Neutrophil (primary cell): ENCODE measurements around the gene IL15RA.

ENCODE experiments used
- H3K27ac ChIP-seq: fragments of 200-600 bp; sonication (generic); 2 replicates; pipeline ENCODE4 v1.5.1; 2016; ENCODE audit warnings: mild to moderate bottlenecking, moderate library complexity
- H3K27me3 ChIP-seq: fragments of 200-600 bp; sonication (generic); 2 replicates; pipeline ENCODE4 v1.6.0; 2016; ENCODE audit warnings: mild to moderate bottlenecking
- H3K36me3 ChIP-seq: fragments of 200-600 bp; sonication (generic); 2 replicates; pipeline ENCODE4 v1.5.1; 2017
- H3K4me1 ChIP-seq, 2 experiments: fragments of 200-600 bp in 1 of 2; sonication (generic) in 1 of 2; 1 replicate in 1 of 2; 2 replicates in 1 of 2; pipeline versions ENCODE4 v1.5.1 to v1.6.1; 2013 to 2016; ENCODE audit warnings: low read depth in 1 of 2, low read length in 1 of 2, mild to moderate bottlenecking in 1 of 2, moderate library complexity in 1 of 2; ENCODE audit not compliant: control insufficient read depth in 1 of 2, insufficient read depth in 1 of 2
- H3K4me3 ChIP-seq, 2 experiments: fragments of 200-600 bp in 1 of 2; sonication (generic) in 1 of 2; 1 replicate in 1 of 2; 2 replicates in 1 of 2; pipeline ENCODE4 v1.5.1; 2013 to 2016; ENCODE audit warnings: low read depth in 1 of 2, low read length in 1 of 2, mild to moderate bottlenecking in 1 of 2, moderate library complexity in 1 of 2
- H3K9me3 ChIP-seq: fragments of 200-600 bp; sonication (generic); 2 replicates; pipeline ENCODE4 v1.5.1; 2016
- TF ChIP-seq, protein P1 (sequence below): fragments of 200-600 bp; sonication (generic); IDR thresholded peaks from 2 replicates; pipeline ENCODE4 v1.5.1; 2016; ENCODE audit warnings: antibody characterized with exemption

IL15RA gene

DNA sequence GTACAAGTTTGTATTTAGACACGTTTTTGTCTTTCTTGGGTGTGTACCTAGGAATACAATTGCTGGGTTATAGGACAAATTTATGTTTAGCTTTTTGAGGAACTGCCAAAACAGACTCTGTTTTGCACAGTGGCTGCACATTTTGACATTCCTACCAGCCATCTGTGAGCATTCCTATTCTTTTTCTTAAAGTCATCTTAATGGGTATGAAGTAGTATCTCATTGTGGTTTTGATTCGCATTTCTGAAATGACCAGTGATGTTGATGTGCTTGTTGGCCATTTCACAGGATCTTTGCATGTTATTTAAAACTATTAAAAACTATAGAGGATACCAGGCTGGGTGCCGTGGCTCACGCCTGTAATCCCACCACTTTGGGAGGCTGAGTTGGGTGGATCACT, 32.6 kb upstream of the IL15RA start:
- no peaks in the 10 kb centered on the region for H3K36me3 ChIP-seq
- H3K27me3 ChIP-seq, result peaks cover 7% of the 10 kb centered on the region
- H3K4me1 ChIP-seq, result no peaks in the 10 kb centered on the region
- no peak overlapping the region for H3K27ac ChIP-seq
- TF ChIP-seq, protein P1, sequence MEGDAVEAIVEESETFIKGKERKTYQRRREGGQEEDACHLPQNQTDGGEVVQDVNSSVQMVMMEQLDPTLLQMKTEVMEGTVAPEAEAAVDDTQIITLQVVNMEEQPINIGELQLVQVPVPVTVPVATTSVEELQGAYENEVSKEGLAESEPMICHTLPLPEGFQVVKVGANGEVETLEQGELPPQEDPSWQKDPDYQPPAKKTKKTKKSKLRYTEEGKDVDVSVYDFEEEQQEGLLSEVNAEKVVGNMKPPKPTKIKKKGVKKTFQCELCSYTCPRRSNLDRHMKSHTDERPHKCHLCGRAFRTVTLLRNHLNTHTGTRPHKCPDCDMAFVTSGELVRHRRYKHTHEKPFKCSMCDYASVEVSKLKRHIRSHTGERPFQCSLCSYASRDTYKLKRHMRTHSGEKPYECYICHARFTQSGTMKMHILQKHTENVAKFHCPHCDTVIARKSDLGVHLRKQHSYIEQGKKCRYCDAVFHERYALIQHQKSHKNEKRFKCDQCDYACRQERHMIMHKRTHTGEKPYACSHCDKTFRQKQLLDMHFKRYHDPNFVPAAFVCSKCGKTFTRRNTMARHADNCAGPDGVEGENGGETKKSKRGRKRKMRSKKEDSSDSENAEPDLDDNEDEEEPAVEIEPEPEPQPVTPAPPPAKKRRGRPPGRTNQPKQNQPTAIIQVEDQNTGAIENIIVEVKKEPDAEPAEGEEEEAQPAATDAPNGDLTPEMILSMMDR, result no peak
- no peaks in the 10 kb centered on the region for H3K9me3 ChIP-seq
- H3K4me3 ChIP-seq, result no peak overlapping the region

GRCh38 chr10:6009150-6009549, 31.8 kb upstream of the IL15RA start:
- no peaks in the 10 kb centered on the region for H3K4me1 ChIP-seq
- no peak overlapping the region for H3K4me3 ChIP-seq
- TF ChIP-seq, protein P1, result no peak
- H3K36me3 ChIP-seq, result no peaks in the 10 kb centered on the region
- H3K9me3 ChIP-seq, result no peaks in the 10 kb centered on the region
- peaks cover 8% of the 10 kb centered on the region for H3K27me3 ChIP-seq
- H3K27ac ChIP-seq, result no peak overlapping the region

DNA sequence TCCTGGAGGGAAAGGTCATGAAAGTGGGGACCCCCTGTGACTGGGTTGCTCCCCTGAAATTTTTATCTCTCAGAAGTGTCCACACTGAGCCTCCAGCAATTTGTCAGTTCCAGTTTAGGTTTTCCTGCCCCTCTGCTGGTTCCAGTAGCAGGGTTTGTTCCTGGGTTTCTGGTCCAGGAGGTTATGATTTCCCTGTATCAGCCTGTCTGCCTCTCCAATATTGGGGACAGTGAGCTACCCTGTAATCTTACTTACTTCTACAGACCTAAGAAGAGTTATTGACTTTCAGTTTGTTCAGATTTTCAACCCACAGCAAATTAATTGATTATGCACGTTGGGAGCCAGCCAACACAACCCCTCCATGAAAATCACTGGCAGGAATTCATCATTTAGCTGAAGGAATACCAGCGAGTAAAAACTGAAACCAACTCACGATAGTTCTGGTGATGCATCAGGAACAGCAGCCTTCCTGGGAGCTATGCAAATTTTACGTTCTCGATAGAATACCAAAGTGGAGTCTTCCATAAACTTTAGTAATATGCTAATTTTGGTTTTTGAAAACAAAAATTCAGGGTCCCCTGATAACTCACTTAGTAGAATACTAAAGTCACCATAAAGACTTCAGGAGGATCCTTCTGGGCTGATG, 31.3 kb upstream of the IL15RA start:
- TF ChIP-seq, protein P1, result no peak
- H3K4me1 ChIP-seq, result no peaks in the 10 kb centered on the region
- no peaks in the 10 kb centered on the region for H3K36me3 ChIP-seq
- peaks cover 8% of the 10 kb centered on the region for H3K27me3 ChIP-seq
- no peak overlapping the region for H3K4me3 ChIP-seq
- H3K27ac ChIP-seq, result no peak overlapping the region
- H3K9me3 ChIP-seq, result no peaks in the 10 kb centered on the region

DNA sequence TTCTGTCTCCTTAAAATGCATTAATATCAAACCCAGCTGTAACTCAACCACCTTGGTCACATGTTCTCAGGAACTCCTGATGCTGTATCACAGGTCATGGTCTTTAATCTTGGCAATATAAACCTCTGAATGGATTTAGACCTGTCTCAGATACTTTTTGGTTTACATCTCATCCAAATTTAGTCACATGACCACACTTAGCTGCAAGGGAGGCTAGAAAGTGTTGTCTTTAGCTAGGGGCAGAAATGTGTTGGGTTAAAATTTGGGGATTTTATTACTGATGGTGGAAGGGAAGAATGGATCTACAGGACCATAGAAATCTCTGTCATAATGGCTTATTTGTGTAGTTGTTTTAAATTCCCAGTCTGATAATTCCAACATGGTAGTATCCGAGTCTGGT, 29.6 kb upstream of the IL15RA start:
- Histone ChIP-seq H3K9me3 (no peaks in the 10 kb centered on the region), H3K36me3 (no peaks in the 10 kb centered on the region), H3K4me3 (no peak overlapping the region), H3K4me1 (no peaks in the 10 kb centered on the region), H3K27me3 (peaks cover 8% of the 10 kb centered on the region), H3K27ac (no peak overlapping the region)
- TF ChIP-seq, protein P1, result no peak

DNA sequence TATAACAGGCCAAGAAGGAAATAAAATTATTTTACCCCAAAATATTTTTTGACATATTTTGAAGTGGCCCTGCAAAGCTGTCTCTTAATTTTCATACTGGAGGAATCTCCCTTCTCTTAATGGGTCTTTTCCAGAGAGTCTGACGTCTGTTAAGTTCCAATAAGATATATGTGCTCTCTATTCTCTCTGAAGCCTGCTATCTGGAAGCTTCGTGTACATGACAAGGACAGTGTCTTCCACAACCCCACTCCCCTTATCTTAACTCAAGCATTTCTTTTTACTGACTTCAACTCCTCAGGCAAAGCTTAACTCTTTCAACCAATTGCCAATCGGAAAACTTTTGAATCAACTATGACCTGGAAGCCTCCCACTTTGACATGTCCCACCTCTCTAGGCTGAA, 29.2 kb upstream of the IL15RA start:
- H3K4me1 ChIP-seq, result no peaks in the 10 kb centered on the region
- H3K4me3 ChIP-seq, result no peak overlapping the region
- no peaks in the 10 kb centered on the region for H3K36me3 ChIP-seq
- TF ChIP-seq, protein P1, result no peak
- H3K27ac ChIP-seq, result no peak overlapping the region
- peaks cover 8% of the 10 kb centered on the region for H3K27me3 ChIP-seq
- H3K9me3 ChIP-seq, result no peaks in the 10 kb centered on the region
